GM18499 (cell line): Measurements from ENCODE around the gene MICAL2.

ENCODE experiments used
- ATAC-seq: cut with Tn5 transposase; IDR thresholded peaks from one replicate; pipeline ENCODE4 v1.9.1; 2021; ENCODE audit warnings: moderate number of reproducible peaks; ENCODE audit not compliant: insufficient read depth, unreplicated experiment

The MICAL2 gene

GRCh38 chr11:12216041-12216451 is 105.7 kb downstream of the MICAL2 start:
- ATAC-seq, result no peak

DNA sequence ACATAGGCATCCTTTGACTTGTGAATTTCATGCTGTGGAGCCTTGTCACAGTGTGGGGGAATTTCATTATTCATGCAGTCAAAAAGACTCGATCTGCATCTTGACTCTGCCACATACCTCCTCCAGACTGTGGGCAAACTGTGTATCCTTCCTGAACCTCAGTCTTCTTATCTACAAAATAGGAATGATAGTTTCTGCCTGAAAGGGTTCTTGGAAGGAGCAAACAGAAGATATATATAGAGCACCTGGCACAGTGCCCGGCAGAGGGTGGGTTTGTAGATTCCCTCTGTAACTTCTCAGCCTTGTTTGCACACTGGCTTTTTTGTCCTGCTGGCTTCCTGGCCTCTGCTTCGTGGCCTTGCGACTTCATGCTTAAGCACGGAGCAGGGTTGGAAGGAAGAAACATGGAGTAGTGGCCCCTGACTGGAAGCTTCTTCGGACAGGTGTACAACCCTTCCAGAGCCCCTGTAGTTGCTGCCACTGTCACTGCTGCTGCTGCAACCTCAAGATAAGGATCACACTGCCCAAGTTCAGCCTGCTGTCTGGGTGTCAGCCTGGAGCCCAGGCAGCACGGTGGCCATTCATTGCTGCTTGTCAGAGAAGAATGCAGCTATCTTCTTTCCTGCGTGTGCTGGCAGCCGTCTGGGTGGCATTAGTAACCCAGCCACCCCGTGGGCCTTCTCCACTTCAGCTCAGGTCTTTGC is 106.4 kb downstream of the MICAL2 start:
- ATAC-seq, result no peak

DNA sequence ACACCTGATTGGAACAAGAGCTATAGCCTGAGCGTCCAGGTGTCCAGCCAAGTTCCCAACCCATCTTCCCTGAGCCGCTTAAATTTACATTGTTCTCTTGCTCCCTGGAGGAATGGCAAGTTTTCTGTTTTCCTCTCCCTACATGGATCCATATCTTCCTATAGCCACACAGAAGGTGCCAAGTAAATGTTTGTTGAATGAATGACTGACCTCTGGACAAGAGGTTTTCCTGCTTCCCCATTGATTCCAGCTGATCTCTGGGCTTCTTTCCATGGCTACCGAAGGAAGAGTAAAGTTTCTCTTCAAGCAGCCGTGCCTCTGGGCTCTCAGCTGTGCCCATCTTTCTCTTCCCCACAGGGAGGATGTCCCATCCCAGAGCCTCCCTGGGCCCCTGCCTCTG is 107.5 kb downstream of the MICAL2 start:
- ATAC-seq, result no peak

GRCh38 chr11:12218909-12219308 is 108.5 kb downstream of the MICAL2 start:
- ATAC-seq, result no peak

DNA sequence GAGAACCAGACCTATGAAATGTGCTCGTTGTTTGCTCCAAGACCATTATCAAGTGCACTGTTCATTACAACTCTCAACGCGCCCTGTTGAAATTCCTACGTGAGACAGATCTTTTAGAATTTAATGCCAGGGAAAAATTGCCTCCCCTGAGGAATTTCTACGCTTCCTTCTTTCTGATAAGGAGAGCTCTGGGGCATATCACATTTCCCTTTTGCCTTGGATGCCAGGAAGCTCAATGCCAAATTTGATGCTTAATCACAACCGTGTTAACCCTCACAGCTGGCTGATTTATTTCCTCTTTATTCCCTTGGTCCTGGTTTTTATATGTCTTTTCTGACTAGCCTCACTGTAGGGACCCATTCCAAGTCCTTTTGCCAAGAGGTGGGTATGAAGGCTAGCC is 109.4 kb downstream of the MICAL2 start:
- no peak for ATAC-seq

GRCh38 chr11:12220305-12220704 is 109.9 kb downstream of the MICAL2 start:
- ATAC-seq, result no peak

GRCh38 chr11:12221051-12221535 is 110.7 kb downstream of the MICAL2 start:
- ATAC-seq, result no peak

DNA sequence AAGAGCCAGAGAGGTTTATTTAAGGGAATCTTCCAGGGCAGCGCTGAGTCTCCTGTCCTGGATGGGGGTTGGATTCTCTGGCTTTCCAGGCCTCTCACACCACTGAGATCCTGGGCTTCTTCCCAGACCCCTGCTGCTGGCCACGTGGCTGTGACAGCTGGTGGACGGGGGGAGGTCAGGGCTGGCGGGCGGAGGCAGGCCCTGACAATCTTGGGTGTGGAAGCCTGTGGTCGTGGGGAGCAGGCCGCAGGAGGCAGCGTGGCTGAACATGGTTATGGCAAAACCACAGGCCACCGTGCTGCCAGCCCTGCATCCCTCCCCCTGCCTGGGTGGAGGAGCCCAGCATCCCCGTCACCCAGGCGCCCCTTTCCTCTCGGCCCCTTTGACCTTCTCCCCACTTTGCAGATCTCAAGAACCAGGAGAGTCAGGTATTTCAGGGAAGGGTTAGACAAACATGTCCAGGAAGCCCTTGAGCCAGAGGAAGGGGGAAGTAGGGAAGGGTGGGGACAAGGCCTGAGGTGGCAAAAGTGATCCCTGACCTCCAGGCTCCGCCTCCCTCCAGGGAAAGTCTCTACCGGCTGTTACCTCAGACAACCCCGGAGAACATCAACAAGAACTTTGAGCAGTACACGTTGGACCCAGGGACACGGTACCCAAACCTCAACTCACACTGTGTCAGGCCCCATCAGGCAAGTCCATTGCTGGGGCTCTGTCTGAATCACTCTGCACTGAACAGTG is 111.8 kb downstream of the MICAL2 start:
- no peak for ATAC-seq

DNA sequence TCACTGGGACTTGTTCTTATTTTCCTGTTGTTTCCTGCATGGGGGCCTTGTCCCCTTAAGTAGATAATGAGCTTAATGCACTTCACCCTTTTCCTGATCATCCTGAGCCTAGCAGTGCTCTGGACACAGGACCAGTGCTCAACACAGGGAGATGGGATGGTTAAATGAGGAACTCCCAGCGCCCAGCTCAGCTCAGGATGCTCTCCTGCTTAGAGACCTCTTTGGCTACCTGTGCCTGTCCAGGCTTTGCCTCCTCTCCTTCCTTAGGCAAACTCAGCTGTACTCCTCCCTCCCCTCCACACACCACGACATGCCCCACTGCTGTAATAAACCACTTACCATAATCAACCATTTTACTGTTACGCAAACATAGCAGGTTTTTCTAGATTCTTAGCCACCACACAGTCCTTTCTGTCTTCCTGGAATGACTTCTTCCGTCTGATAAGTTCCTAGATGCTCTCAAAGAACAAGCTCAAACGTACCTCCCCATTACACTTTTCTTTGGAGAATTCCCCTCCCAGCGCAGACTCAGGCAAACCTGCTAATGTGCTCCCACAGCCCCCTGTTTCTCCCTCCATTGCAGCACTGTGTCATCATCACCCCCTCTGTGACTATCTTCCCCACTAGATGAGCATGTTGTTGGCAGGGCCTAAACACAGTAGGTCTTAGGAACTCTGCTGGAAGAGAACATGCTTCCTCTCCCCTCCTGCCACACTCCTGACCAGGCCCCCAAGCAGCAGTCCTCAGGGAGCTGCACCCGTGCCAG is 113.6 kb downstream of the MICAL2 start:
- no peak for ATAC-seq

DNA sequence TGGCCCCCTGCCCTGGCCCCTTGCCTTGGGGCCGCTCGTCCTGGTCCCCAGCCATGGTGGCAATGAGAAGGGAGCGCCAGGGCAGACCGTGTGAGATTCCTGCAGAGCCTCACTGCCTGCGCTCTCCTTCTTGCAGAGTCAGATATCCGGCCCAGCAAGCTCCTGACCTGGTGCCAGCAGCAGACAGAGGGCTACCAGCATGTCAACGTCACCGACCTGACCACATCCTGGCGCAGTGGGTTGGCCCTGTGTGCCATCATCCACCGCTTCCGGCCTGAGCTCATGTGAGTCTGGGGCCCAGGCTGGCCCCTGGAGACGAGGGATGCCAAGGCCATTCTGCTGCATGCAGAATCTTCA is 114.1 kb downstream of the MICAL2 start:
- peak; percentile 84 for ATAC-seq

DNA sequence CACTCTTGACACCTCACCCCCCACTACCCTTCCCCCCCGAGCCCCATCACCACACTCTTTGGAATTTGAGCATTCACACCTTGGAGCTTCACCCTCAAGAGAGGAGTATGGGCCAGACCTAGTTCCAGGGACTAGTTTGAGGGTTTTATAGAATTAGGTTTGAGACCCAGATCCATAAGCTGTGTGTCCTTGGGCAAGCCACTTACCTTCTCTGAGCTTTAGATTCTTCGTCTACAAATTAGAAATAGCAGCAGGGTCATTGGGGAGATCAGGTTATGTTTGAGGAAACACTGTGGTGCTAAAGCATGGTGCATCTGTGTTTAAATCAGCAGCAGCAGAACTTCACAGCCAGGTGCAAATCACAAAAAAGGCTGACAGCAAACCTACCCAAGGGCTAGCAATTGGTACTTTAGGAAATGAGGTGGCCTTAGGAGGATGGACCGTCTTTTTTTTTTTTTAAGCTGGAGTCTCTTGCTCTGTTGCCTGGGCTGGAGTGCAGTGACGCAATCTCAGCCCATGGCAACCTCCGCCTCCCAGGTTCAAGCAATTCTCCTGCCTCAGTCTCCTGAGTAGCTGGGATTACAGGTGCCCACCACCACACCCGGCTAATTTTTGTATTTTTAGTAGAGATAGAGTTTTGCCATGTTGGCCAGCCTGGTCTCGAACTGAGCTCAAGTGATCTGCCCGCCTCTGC is 114.8 kb downstream of the MICAL2 start:
- no peak for ATAC-seq

DNA sequence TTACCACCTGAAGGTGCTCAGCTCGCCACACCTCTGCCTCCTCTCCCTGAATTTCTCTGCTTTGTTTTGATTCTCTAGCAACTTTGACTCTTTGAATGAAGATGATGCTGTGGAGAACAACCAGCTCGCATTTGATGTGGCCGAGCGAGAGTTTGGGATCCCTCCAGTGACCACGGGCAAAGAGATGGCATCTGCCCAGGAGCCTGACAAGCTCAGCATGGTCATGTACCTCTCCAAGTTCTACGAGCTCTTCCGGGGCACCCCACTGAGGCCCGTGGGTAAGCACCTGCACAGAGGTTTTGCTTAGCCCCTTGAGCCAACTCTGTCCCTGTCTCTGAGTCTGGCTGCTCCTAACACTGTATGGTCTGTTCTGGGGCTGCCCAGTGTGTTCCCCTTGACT is 115.7 kb downstream of the MICAL2 start:
- ATAC-seq, result no peak

- ATAC-seq, result no peak
These were observed 119.2 kb downstream of the MICAL2 start for GRCh38 chr11:12229450-12230229.

DNA sequence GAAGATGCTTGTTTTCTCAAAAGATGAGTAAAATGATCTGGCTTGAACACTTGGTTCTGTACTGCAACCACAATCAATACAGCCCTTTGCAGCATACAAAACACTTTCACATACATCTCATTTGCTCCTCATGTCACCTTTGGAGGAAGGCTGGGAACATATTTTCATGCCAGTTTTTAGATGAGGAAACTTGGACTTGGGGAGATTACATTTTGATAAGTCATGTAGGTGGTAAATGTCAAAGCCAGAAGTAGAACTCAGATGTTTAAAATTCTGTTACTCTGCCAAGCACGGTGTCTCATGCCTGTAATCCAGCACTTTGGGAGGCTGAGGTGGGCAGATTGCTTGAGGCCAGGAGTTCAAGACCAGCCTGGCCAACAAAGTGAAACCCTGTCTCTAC is 121.8 kb downstream of the MICAL2 start:
- no peak for ATAC-seq

- ATAC-seq, result no peak
These were observed 122.6 kb downstream of the MICAL2 start for GRCh38 chr11:12232817-12233601.

DNA sequence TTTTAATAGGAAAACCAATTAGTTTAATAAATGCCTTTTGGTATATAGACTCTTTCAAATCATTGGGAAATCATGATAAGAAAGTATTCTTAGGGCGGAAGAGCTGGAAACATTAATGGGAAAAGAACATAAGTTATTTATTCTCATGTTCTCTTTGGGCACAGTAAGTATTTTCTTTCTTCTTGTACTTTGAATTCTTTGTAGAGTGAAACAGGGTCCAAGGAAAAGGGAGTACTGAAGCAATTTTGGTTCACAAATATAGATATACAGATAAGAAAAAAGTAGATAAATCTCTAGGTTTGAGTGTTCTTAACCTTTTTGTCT is 123.2 kb downstream of the MICAL2 start:
- ATAC-seq, result no peak

DNA sequence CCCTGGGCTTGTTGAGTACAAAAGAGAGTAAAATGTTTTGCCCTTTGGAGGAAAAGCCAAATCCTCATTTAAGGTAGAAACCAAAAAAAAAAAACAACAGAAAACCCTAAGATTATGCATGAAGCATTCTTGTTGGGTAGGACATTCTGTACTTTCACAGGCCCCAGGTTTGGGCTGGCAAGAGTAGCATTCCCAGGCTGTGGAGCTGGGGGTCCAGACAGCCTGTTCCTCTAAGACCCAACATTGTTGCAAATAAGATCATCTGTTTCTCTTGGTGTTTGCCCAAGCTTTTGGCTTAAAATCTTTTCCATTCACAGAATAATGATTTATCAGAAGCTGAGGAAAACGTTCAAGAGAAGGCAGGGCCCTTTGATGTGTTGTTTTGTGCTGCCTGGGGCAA is 123.8 kb downstream of the MICAL2 start:
- no peak for ATAC-seq

DNA sequence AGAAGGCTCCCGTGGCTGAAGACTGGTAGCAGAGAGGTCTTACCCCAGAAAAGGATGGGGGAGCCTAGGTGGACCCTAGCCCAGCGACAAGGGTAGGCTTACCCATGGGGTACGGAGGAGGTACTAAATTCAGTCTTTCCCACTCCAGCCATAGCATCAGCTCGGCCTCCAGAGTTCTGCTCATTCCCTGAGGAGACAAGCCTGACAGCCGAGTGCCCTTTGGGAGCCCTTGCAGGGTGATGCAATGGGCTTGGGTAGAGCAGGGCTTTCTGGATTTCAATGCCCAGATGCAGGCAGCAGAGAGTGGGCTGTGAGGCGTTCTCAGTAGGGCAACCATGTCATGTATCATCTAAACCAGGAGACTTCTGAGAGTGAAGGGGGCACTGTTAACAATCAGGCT is 124.7 kb downstream of the MICAL2 start:
- ATAC-seq, result no peak

DNA sequence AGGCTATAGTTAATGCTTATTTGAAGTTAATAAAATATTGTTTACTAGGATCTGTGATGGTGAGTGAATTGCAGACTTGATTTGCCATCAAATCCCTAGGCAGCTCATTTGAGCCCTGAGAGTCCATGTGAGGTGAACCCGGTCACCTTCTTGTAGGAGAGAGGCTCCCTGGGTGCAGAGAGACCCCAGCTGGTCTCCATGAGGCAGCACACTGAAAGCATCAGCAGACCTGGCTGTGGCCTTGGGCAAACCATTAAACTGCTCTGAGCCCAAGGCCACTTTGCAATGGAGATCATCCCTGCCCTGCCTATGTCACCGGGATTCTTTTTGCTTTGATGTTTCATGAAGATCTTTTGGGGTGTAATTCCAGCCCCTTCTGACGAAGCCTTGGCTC is 125.2 kb downstream of the MICAL2 start:
- no peak for ATAC-seq
